GM12878 (cell line): ENCODE results near the gene FBXO38.

Source experiments
- BMI1 ChIP-seq: fragments of 450-650 bp; IDR thresholded peaks from 2 replicates; pipeline ENCODE4 v1.6.1; 2016; ENCODE audit warnings: mild to moderate bottlenecking, moderate library complexity, borderline replicate concordance
- EZH2 ChIP-seq: IDR thresholded peaks from 2 replicates; pipeline ENCODE4 v1.6.1; 2012; ENCODE audit warnings: low read depth, mild to moderate bottlenecking, control low read depth, inconsistent platforms, low read length, borderline replicate concordance; ENCODE audit not compliant: control insufficient read depth
- TF ChIP-seq, protein P1 (sequence below): fragments of 450-650 bp; IDR thresholded peaks from 2 replicates; pipeline ENCODE4 v1.6.1; 2016; ENCODE audit warnings: mild to moderate bottlenecking, moderate library complexity, borderline replicate concordance

DNA sequence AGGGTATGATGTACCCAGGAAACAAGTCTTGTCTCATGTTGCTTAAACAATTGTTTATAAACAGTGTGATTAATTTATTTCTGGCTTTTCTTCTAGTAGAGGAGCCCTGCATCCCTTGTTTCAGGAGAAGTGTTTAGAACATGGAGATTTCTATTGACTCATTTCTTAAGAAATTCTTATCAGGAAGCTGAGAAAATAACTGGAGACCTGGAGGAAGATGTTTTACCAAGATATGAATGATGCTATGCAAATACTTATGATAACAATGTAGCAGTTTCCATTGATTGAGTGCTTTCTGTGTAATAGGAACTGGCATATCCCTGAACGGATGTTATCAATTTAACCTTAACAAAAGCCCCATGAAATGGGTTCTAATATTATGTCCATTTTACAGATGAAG lies 108.6 kb downstream of the FBXO38 start:
- TF ChIP-seq, protein P1, sequence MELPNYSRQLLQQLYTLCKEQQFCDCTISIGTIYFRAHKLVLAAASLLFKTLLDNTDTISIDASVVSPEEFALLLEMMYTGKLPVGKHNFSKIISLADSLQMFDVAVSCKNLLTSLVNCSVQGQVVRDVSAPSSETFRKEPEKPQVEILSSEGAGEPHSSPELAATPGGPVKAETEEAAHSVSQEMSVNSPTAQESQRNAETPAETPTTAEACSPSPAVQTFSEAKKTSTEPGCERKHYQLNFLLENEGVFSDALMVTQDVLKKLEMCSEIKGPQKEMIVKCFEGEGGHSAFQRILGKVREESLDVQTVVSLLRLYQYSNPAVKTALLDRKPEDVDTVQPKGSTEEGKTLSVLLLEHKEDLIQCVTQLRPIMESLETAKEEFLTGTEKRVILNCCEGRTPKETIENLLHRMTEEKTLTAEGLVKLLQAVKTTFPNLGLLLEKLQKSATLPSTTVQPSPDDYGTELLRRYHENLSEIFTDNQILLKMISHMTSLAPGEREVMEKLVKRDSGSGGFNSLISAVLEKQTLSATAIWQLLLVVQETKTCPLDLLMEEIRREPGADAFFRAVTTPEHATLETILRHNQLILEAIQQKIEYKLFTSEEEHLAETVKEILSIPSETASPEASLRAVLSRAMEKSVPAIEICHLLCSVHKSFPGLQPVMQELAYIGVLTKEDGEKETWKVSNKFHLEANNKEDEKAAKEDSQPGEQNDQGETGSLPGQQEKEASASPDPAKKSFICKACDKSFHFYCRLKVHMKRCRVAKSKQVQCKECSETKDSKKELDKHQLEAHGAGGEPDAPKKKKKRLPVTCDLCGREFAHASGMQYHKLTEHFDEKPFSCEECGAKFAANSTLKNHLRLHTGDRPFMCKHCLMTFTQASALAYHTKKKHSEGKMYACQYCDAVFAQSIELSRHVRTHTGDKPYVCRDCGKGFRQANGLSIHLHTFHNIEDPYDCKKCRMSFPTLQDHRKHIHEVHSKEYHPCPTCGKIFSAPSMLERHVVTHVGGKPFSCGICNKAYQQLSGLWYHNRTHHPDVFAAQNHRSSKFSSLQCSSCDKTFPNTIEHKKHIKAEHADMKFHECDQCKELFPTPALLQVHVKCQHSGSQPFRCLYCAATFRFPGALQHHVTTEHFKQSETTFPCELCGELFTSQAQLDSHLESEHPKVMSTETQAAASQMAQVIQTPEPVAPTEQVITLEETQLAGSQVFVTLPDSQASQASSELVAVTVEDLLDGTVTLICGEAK: no peak
- TF ChIP-seq BMI1: no peak
- no peak for TF ChIP-seq EZH2
